ENCODE measurements around the gene KHDC4.

DNA sequence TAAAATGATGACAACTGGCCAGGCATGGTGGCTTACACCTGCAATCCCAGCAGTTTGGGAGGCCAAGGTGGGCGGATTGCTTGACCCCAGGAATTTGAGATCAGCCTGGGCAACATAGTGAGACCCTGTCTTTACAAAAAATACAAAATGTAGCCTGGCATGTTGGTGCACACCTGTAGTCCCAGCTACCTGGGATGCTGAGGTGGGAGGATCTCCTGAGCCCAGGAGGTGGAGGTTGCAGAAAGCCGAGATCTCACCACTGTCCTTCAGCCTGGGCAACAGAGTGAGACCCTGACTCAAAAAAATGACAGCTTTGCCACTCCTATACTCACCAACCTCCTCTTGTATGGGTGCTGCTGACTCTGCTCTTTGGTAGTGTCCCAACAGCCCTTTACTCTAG lies 56.3 kb downstream of the KHDC4 start:
- no peak for TF ChIP-seq GATA2 (IDR thresholded peaks at IDR 0.05; ENCODE audit: low read depth, low read length)
- TF ChIP-seq GATA3 (IDR thresholded peaks at IDR 0.05; ENCODE audit: low read depth, low read length), result no peak
